NCI-H748 (cell line): ENCODE results near the gene LIMS1.
"Not testable (repeated sequence)": the region's sequence is repeated elsewhere in the genome, so short reads cannot be mapped to it uniquely, and the experiment has no call there.

Source experiments
- DNase-seq: peaks from one replicate; lab custom pipeline; 2025; ENCODE audit not compliant: unreplicated experiment; lab: John Stamatoyannopoulos, UW

LIMS1 gene

DNA sequence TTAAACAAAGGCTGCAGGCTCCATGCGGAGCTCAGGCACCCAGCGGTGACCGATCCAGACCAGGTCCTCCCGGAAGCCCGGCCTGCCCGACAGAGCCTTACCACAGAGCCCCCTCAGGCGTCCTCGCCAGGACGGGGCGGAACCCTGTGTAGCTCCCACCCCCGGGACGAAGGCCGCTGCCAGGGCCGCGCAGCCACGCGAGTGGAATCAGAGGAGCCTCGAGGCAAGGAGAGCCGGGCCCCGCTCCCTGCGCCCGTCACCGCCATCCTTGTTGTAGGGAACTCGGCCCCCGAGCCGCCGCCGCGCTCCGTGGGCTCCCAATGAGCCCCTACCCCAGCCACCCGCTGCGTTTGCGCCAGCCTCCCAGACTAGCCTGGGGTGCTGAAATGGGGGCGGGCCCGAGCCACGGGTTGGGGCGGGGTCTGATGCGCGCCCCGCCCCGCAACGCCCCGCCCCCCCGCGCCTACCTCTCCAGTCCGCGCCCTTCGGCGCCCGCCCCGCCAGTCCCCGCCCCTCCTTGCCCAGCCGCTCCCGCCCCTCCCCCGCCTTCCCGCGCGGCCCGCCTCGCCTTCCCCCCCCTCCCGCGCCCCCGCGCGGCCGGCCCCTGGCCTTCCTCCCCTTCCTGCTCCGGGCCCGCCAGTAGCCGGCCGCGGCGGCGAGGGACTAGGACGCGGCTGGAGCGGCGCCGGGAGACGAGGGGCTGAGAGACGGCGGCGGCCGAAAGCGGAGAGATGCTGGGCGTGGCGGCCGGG is at the start of gene LIMS1:
LIMS1 (plus strand) TSS at position 639 of the 752 bp plus-strand sequence; CDS start at position 732, 93 bp downstream.
- DNase-seq = peak; percentile 80

- no peak for DNase-seq
Observed at GRCh38 chr2:108485253-108485652, 49.0 kb upstream of the LIMS1 start.

DNA sequence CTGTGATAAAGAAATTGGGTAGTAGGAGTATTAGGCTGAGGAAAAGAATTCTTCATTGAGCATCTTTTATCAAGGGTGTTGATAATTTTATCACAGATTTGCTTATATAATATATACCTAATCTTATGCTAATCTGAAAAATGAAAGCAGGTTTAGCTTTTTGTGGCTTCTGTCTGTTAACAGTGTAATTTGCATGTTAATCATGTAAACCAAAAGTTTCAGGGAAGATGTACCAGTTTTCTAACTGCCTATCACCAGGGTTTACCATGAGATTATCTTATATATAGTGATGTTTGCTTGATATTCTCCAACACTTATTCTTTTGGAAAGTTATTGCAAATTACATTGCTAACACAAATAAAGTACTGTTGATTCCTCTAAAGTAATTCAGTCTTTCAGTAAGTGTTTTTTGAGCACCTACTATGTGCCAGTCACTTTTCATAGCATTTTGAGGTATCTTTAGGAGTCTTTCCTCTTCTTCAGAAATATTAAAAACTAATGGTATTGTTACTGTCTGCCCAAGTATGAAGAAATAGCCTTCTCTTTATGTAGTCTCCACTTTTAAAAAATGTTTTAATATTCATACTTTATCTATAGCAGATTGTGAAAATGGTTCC is 43.7 kb upstream of the LIMS1 start:
- DNase-seq = no peak

- no peak for DNase-seq
Observed at GRCh38 chr2:108491848-108492247, 42.4 kb upstream of the LIMS1 start.

DNA sequence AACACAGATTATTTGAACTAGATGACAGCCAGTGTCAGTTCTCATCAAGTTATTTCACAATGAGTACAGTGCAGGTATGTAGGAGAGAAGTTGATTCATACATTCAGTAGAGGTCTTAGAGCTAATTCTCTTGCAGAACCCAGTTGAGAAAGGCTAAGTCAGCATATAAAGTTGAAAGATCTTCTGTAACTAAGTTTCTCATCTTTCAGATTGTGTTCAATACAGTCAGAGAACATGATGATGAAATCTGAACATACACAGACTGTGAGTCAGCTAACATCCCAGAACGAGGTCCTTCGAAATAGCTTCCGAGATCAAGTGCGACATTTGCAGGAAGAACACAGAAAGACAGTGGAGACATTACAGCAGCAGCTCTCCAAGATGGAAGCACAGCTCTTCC is 41.9 kb upstream of the LIMS1 start:
- DNase-seq = no peak

- not testable (repeated sequence) for DNase-seq
Observed at GRCh38 chr2:108496167-108496566, 38.1 kb upstream of the LIMS1 start.

DNA sequence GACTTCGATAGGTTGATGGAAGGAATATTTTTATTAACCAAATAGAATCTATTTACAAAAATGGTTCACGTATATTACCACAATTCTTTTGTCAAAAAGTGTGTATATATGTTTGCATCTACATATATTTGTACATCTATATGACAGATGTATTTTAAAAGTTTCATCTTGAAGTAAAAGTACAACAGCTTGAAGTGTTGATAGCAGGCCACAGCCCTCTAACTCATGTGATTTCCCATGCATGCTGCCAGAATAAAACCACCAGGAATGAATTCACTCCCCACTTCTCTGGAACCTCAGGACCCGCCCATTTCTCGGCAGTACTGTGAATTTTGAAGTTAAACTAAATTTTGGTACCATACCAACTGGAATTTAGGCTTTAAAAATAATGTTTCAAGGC is 26.6 kb upstream of the LIMS1 start:
- not testable (repeated sequence) for DNase-seq

- DNase-seq = not testable (repeated sequence)
Observed at GRCh38 chr2:108512431-108512830, 21.8 kb upstream of the LIMS1 start.

DNA sequence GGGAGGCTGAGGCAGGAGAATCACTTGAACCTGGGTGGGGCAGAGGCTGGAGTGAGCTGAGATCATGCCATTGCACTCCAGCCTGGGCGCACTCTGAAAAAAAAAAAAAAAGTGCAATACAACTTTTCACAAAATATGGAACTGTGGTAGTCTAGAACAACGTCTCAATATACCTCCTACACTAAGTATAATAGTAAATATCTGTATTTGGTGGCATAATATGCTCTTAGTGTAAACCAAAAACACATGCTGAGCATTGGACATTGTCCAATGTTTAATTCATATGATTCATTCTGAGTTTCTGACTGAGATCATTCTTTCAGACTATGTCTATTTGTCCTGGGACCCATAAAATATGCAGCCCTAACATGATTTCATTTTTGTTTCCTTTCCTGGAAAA is 19.8 kb upstream of the LIMS1 start:
- not testable (repeated sequence) for DNase-seq

DNA sequence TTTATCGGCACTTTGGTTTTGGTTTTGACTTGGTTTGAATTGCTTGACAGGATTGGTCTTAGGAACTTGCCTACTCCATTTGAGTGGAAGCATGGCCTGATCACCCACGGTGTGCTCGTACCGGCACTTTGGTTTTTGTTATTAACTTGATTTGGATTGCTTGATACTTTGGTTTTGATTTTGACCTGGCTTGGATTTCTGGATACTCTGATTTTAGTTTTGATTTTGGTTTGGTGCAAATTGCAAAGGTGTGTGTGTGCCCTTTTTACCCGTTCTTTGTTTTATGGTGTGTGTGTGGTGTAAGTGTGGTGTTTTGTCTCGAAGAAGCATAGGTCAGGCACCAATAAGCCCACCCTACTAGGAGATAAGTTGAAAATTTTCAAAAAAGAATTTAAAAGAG is 9.6 kb upstream of the LIMS1 start:
- not testable (repeated sequence) for DNase-seq

GRCh38 chr2:108525258-108525657 is 9.0 kb upstream of the LIMS1 start:
- not testable (repeated sequence) for DNase-seq

GRCh38 chr2:108531674-108532055 is 2.6 kb upstream of the LIMS1 start:
- DNase-seq = no peak

- peak; percentile 53 for DNase-seq
Observed at GRCh38 chr2:108534584-108535356, 500 bp downstream of the LIMS1 start.

- DNase-seq = no peak
Observed at GRCh38 chr2:108535357-108535631, 1.0 kb downstream of the LIMS1 start.

- DNase-seq = no peak
Observed at GRCh38 chr2:108536133-108536780, 2.0 kb downstream of the LIMS1 start.

- DNase-seq = no peak
Observed at GRCh38 chr2:108536911-108537310, 2.6 kb downstream of the LIMS1 start.

DNA sequence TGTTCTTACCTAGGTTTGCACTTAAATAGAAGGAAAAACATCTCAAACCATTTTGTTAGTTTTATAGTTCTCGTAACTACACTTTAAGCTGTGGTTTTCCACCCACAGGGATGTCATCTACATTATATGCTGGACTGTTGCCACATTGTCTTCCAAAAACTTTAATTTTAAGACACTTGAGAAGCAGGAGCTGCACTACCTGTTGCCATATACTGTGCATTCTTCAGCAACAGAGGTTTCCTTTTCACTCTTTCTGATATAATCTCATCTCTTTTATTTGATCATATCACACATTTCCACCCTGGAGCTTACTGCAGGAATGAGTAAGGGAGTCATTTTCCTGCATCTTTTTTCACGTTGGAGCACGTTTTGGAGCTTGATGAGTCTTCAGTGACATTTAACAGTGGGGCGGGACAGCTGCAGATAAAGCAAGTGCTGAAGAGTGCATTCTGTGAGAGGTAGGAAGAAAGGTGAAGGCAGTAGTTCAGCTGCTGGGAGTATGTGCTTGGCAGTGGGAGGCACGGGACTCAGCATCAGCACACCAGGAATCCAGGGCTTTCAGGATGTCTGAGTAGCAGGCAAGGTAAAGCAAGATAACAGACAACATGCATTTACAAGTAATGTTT is 3.8 kb downstream of the LIMS1 start:
- no peak for DNase-seq

DNA sequence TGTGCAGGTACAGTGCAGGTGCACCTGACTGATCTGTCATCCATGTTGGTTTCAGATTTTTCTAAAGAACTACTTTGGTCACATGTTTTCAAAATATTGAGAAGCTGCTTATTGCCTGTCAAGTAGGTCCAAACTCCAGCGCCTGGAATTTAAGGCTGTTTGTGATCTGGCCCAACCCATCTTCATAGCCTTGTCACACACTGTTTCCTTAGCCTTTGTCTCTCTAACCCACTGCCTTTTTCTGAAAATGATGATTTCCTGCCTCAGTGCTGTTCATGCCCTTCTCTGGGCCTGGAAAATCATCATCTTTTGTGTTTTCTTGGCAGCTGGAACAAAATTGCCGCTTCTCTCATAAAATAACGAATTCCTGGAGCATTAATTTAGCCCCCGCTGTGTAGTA is 7.2 kb downstream of the LIMS1 start:
- no peak for DNase-seq

- no peak for DNase-seq
Observed at GRCh38 chr2:108542071-108542470, 7.8 kb downstream of the LIMS1 start.

- DNase-seq = no peak
Observed at GRCh38 chr2:108547606-108548005, 13.3 kb downstream of the LIMS1 start.
